Neural cell (in vitro differentiated cells): ENCODE measurements around the gene BMAL2. TPM values are rescaled to one million over a fixed set of nuclear protein-coding genes. Genes with fewer than 3 reads are reported as not detected.

Experiments
- H2AFZ ChIP-seq: fragments of 200-600, 300-800 bp; sonication (generic), shearing (Covaris generic); 2 replicates; pipeline ENCODE4 v1.6.0; 2014; ENCODE audit warnings: low read depth, mild to moderate bottlenecking, antibody characterized with exemption, low read length, moderate library complexity
- H3F3A ChIP-seq: fragments of 200-600 bp; shearing (Covaris generic); 2 replicates; pipeline ENCODE4 v1.6.1; 2016; ENCODE audit warnings: mild to moderate bottlenecking, moderate library complexity, mixed read lengths, antibody characterized with exemption, low read length; ENCODE audit not compliant: insufficient read depth, poor library complexity, severe bottlenecking
- H3K27ac ChIP-seq: fragments of 200-600, 300-800 bp; sonication (generic), shearing (Covaris generic); 2 replicates; pipeline ENCODE4 v1.5.1; 2014; ENCODE audit warnings: mild to moderate bottlenecking, low read length, moderate library complexity
- H3K27me3 ChIP-seq: fragments of 300-800, 200-600 bp; sonication (generic), shearing (Covaris generic); 2 replicates; pipeline ENCODE4 v1.6.0; 2014; ENCODE audit warnings: mild to moderate bottlenecking, low read depth, low read length, moderate library complexity; ENCODE audit not compliant: insufficient read depth
- H3K36me3 ChIP-seq: fragments of 300-800, 200-600 bp; sonication (generic), shearing (Covaris generic); 2 replicates; pipeline ENCODE4 v1.5.1; 2014; ENCODE audit warnings: mild to moderate bottlenecking, antibody characterized with exemption, low read length, moderate library complexity; ENCODE audit not compliant: insufficient read depth
- H3K4me2 ChIP-seq: fragments of 300-800, 200-600 bp; sonication (generic), shearing (Covaris generic); 2 replicates; pipeline ENCODE4 v1.6.0; 2014; ENCODE audit warnings: mild to moderate bottlenecking, low read length
- H3K4me3 ChIP-seq: fragments of 300-800, 200-600 bp; sonication (generic), shearing (Covaris generic); 2 replicates; pipeline ENCODE4 v1.5.1; 2014; ENCODE audit warnings: mild to moderate bottlenecking, low read length, moderate library complexity
- H3K79me2 ChIP-seq: fragments of 200-600 bp; shearing (Covaris generic); replicated peaks from 2 replicates; pipeline ENCODE4 v1.6.0; 2014; ENCODE audit warnings: mild to moderate bottlenecking, low read length, moderate library complexity; ENCODE audit not compliant: insufficient read depth
- H3K9ac ChIP-seq: fragments of 300-800, 200-600 bp; sonication (generic), shearing (Covaris generic); 2 replicates; pipeline ENCODE4 v1.6.1; 2016; ENCODE audit warnings: mild to moderate bottlenecking, low read length, mixed read lengths
- H3K9me2 ChIP-seq: fragments of 200-600 bp; shearing (Covaris generic); 2 replicates; pipeline ENCODE4 v1.6.1; 2016; ENCODE audit warnings: mild to moderate bottlenecking, low read length, mixed read lengths; ENCODE audit not compliant: insufficient read depth
- H3K9me3 ChIP-seq: fragments of 200-600, 300-800 bp; sonication (generic), shearing (Covaris generic); 2 replicates; pipeline ENCODE4 v1.6.1; 2016; ENCODE audit warnings: mild to moderate bottlenecking, mixed run types, low read length, moderate library complexity, mixed read lengths
- H4K20me1 ChIP-seq: fragments of 200-600 bp; shearing (Covaris generic); 2 replicates; pipeline ENCODE4 v1.6.1; 2016; ENCODE audit warnings: mild to moderate bottlenecking, mixed run types; ENCODE audit not compliant: insufficient read depth
- CTCF ChIP-seq: fragments of 450-650 bp; IDR thresholded peaks from 2 replicates; pipeline ENCODE4 v1.5.1; 2014; ENCODE audit warnings: antibody characterized with exemption, mild to moderate bottlenecking, moderate library complexity; ENCODE audit not compliant: poor library complexity, severe bottlenecking
- EP300 ChIP-seq: fragments of 450-650 bp; conservative IDR thresholded peaks from 2 replicates; pipeline ENCODE4 v1.6.1; 2014; ENCODE audit warnings: antibody characterized with exemption, mild to moderate bottlenecking, moderate library complexity; ENCODE audit not compliant: poor library complexity, severe bottlenecking
- EZH2 ChIP-seq: fragments of 200-600, 300-800 bp; shearing (Covaris generic), sonication (generic); IDR thresholded peaks from 2 replicates; pipeline ENCODE4 v1.6.1; 2014; ENCODE audit warnings: antibody characterized with exemption, low read length, borderline replicate concordance, mild to moderate bottlenecking; ENCODE audit not compliant: insufficient read depth, poor library complexity, severe bottlenecking
- MXI1 ChIP-seq: fragments of 450-650 bp; conservative IDR thresholded peaks from 2 replicates; pipeline ENCODE4 v1.6.1; 2014; ENCODE audit warnings: antibody characterized with exemption, mild to moderate bottlenecking; ENCODE audit not compliant: poor library complexity, severe bottlenecking
- POLR2AphosphoS5 ChIP-seq: IDR thresholded peaks from 2 replicates; pipeline ENCODE4 v1.6.1; 2012
- RAD21 ChIP-seq: fragments of 450-650 bp; conservative IDR thresholded peaks from 2 replicates; pipeline ENCODE4 v1.6.1; 2014; ENCODE audit warnings: antibody characterized with exemption, mild to moderate bottlenecking, moderate library complexity
- SMC3 ChIP-seq: fragments of 450-650 bp; conservative IDR thresholded peaks from 2 replicates; pipeline ENCODE4 v1.6.1; 2014; ENCODE audit warnings: antibody characterized with exemption, mild to moderate bottlenecking, moderate library complexity; ENCODE audit not compliant: poor library complexity
- TAF1 ChIP-seq: IDR thresholded peaks from 2 replicates; pipeline ENCODE4 v1.6.1; 2012; ENCODE audit warnings: low read depth
- polyA plus RNA-seq: library from polyadenylated mRNA; depleted of rRNA; stranded (reverse); fragments of >200 nt; gene quantifications from 2 replicates; pipeline ENCODE4 v1.2.3, GENCODE V29; 2014
- TF ChIP-seq, protein P1 (sequence below): IDR thresholded peaks from 2 replicates; pipeline ENCODE4 v1.6.1; 2012; ENCODE audit warnings: borderline replicate concordance

Gene BMAL2
- polyA plus RNA-seq, 1 donor from 2014 or later = 9.8 TPM

GRCh38 chr12:27382171-27382795 lies 49.6 kb downstream of the BMAL2 start:
- Histone ChIP-seq H3K4me3 (no peak overlapping the region), H3K79me2 (no peaks in the 10 kb centered on the region), H3K27ac (no peak overlapping the region), H3K36me3 (no peaks in the 10 kb centered on the region), H3K4me2 (no peak overlapping the region), H3K9me2 (no peaks in the 10 kb centered on the region), H2AFZ (no peak overlapping the region), H3K9me3 (no peaks in the 10 kb centered on the region), H3K9ac (no peak overlapping the region), H4K20me1 (no peaks in the 10 kb centered on the region), H3F3A (no peaks in the 10 kb centered on the region), H3K27me3 (no peaks in the 10 kb centered on the region)
- TF ChIP-seq SMC3 (no peak), EP300 (no peak), MXI1 (no peak), POLR2AphosphoS5 (no peak), RAD21 (no peak), TAF1 (no peak), CTCF (no peak), EZH2 (no peak)
- TF ChIP-seq, protein P1, sequence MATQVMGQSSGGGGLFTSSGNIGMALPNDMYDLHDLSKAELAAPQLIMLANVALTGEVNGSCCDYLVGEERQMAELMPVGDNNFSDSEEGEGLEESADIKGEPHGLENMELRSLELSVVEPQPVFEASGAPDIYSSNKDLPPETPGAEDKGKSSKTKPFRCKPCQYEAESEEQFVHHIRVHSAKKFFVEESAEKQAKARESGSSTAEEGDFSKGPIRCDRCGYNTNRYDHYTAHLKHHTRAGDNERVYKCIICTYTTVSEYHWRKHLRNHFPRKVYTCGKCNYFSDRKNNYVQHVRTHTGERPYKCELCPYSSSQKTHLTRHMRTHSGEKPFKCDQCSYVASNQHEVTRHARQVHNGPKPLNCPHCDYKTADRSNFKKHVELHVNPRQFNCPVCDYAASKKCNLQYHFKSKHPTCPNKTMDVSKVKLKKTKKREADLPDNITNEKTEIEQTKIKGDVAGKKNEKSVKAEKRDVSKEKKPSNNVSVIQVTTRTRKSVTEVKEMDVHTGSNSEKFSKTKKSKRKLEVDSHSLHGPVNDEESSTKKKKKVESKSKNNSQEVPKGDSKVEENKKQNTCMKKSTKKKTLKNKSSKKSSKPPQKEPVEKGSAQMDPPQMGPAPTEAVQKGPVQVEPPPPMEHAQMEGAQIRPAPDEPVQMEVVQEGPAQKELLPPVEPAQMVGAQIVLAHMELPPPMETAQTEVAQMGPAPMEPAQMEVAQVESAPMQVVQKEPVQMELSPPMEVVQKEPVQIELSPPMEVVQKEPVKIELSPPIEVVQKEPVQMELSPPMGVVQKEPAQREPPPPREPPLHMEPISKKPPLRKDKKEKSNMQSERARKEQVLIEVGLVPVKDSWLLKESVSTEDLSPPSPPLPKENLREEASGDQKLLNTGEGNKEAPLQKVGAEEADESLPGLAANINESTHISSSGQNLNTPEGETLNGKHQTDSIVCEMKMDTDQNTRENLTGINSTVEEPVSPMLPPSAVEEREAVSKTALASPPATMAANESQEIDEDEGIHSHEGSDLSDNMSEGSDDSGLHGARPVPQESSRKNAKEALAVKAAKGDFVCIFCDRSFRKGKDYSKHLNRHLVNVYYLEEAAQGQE = no peak

Other genes with a start within 250 kb of the BMAL2 start
- gene STK38L, start 88.5 kb upstream of the BMAL2 start, polyA plus RNA-seq = 22.4 and 31.5 TPM in 2 replicates
- gene SMCO2, start 113.9 kb downstream of the BMAL2 start, polyA plus RNA-seq = 2.4 TPM in 1 of 2 replicates, not detected in the other
- gene PPFIBP1, start 191.4 kb downstream of the BMAL2 start, polyA plus RNA-seq = 29.1 and 30.2 TPM in 2 replicates